ENCODE measurements around the gene BIRC7. TPM values are rescaled to one million over a fixed set of nuclear protein-coding genes. Genes with fewer than 3 reads are reported as not detected.

Gene BIRC7
- total and polyA plus RNA-seq, 2 donors from 2014 or later: 0.30 to 4.0 TPM

DNA sequence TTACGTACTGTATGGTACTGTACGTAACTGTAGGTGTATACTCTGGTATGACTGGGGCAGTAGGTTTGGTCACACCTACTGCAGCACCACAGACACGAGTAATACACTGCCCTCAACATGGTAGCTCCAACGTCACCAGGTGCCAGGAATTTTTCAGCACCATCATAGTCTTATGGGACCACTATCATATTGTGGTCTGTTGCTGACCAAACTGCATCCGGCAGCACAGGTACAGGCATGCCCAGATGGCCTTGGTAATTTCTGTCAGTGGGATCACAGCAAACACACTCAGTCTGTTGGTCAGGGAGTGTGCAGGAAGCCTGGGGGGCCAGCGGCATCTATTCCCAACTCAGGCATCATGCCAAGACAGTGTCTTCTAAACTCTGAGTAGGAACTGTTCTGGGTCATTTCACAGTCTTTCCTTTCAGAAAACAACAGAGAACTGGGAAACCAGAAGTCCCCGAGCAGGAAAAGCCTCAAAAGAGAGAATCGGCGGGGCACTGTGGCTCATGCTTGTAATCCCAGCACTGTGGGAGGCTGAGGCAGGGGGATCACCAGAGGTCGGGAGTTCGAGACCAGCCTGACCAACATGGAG, 25.6 kb upstream of the BIRC7 start:
- Histone ChIP-seq H3K4me1 (ENCODE audit: control insufficient read depth in 2 of 3, insufficient read depth in 2 of 3, low read depth in 1 of 3, low read length in 3 of 3) (peaks cover 0 to 25% (median 4%) of the 10 kb centered on the region in 3 donors), H3K9ac (ENCODE audit: low read length in 3 of 3) (no peak overlapping the region), H3K27ac (ENCODE audit: low read depth in 2 of 2, low read length in 2 of 2) (no peak overlapping the region), H3K9me3 (ENCODE audit: control insufficient read depth in 2 of 3, insufficient read depth in 1 of 3, low read length in 3 of 3) (no peaks in the 10 kb centered on the region), H3K27me3 (ENCODE audit: control insufficient read depth, insufficient read depth, low read length) (no peaks in the 10 kb centered on the region), H3K4me3 (ENCODE audit: low read length in 3 of 3) (no peak overlapping the region), H3K36me3 (ENCODE audit: control insufficient read depth in 2 of 3, insufficient read depth in 3 of 3, low read length in 3 of 3) (peaks cover 11 to 46% (median 29%) of the 10 kb centered on the region in 3 donors)
- TF ChIP-seq CTCF (IDR thresholded peaks at IDR 0.05; ENCODE audit: borderline replicate concordance, extremely low read depth, insufficient read depth): no peak
- FAIRE-seq (no peak), DNase-seq (peak in 1 of 5 donors; percentile 17)
- intact Hi-C loops (cut with DNase I): no loop called here

GRCh38 chr20:63212393-63212730, 23.3 kb upstream of the BIRC7 start:
- Histone ChIP-seq H3K9me3 (ENCODE audit: control insufficient read depth in 2 of 3, insufficient read depth in 1 of 3, low read length in 3 of 3) (no peaks in the 10 kb centered on the region), H3K4me1 (ENCODE audit: control insufficient read depth in 2 of 3, insufficient read depth in 2 of 3, low read depth in 1 of 3, low read length in 3 of 3) (peaks cover 0 to 30% (median 4%) of the 10 kb centered on the region in 3 donors), H3K36me3 (ENCODE audit: control insufficient read depth in 2 of 3, insufficient read depth in 3 of 3, low read length in 3 of 3) (peaks cover 8 to 36% (median 26%) of the 10 kb centered on the region in 3 donors), H3K9ac (ENCODE audit: low read length in 3 of 3) (no peak overlapping the region), H3K27me3 (ENCODE audit: control insufficient read depth, insufficient read depth, low read length) (no peaks in the 10 kb centered on the region), H3K4me3 (ENCODE audit: low read length in 3 of 3) (no peak overlapping the region), H3K27ac (ENCODE audit: low read depth in 2 of 2, low read length in 2 of 2) (no peak overlapping the region)
- intact Hi-C loops (cut with DNase I): no loop called here
- DNase-seq: peak in 1 of 5 donors; percentile 21
- no peak for TF ChIP-seq CTCF (IDR thresholded peaks at IDR 0.05; ENCODE audit: borderline replicate concordance, extremely low read depth, insufficient read depth)
- no peak for FAIRE-seq

GRCh38 chr20:63212792-63213191, 22.9 kb upstream of the BIRC7 start:
- DNase-seq (peak in 1 of 5 donors; percentile 24), FAIRE-seq (no peak)
- Histone ChIP-seq H3K27me3 (ENCODE audit: control insufficient read depth, insufficient read depth, low read length) (no peaks in the 10 kb centered on the region), H3K9me3 (ENCODE audit: control insufficient read depth in 2 of 3, insufficient read depth in 1 of 3, low read length in 3 of 3) (no peaks in the 10 kb centered on the region), H3K4me1 (ENCODE audit: control insufficient read depth in 2 of 3, insufficient read depth in 2 of 3, low read depth in 1 of 3, low read length in 3 of 3) (peaks cover 0 to 30% (median under 1%) of the 10 kb centered on the region in 3 donors), H3K9ac (ENCODE audit: low read length in 3 of 3) (no peak overlapping the region), H3K36me3 (ENCODE audit: control insufficient read depth in 2 of 3, insufficient read depth in 3 of 3, low read length in 3 of 3) (peaks cover 8 to 36% (median 26%) of the 10 kb centered on the region in 3 donors), H3K27ac (ENCODE audit: low read depth in 2 of 2, low read length in 2 of 2) (no peak overlapping the region), H3K4me3 (ENCODE audit: low read length in 3 of 3) (no peak overlapping the region)
- TF ChIP-seq CTCF (IDR thresholded peaks at IDR 0.05; ENCODE audit: borderline replicate concordance, extremely low read depth, insufficient read depth): no peak
- intact Hi-C loops (cut with DNase I): no loop called here

DNA sequence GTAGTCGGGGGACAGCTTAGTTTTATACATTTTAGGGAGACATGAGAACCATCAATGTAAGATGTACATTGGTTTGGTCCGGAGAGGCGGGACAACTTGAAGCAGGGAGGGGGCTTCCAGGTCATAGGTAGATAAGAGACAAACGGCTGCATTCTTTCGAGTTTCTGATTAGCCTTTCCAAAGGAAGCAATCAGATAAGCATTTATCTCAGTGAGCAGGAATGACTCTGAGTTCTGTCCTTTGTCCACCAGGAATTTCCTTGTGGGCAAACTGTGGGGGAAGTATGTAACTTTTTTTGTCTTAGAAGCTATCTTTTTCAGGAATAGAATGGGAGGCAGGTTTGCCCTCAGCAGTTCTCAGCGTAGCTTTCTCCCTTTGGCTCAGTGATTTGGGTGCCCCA, 21.2 kb upstream of the BIRC7 start:
- H3K9ac ChIP-seq (ENCODE audit: low read length in 3 of 3): no peak overlapping the region
- H3K4me1 ChIP-seq (ENCODE audit: control insufficient read depth in 2 of 3, insufficient read depth in 2 of 3, low read depth in 1 of 3, low read length in 3 of 3): peaks cover 0 to 29% (median 0%) of the 10 kb centered on the region in 3 donors
- DNase-seq (no peak), FAIRE-seq (no peak)
- H3K4me3 ChIP-seq (ENCODE audit: low read length in 3 of 3): peak overlapping the region in 1 of 3 donors; percentile 82
- intact Hi-C loops (cut with DNase I): no loop called here
- peaks cover 4 to 25% (median 16%) of the 10 kb centered on the region in 3 donors for H3K36me3 ChIP-seq (ENCODE audit: control insufficient read depth in 2 of 3, insufficient read depth in 3 of 3, low read length in 3 of 3)
- no peaks in the 10 kb centered on the region for H3K27me3 ChIP-seq (ENCODE audit: control insufficient read depth, insufficient read depth, low read length)
- H3K9me3 ChIP-seq (ENCODE audit: control insufficient read depth in 2 of 3, insufficient read depth in 1 of 3, low read length in 3 of 3): no peaks in the 10 kb centered on the region
- H3K27ac ChIP-seq (ENCODE audit: low read depth in 2 of 2, low read length in 2 of 2): no peak overlapping the region
- no peak for TF ChIP-seq CTCF (IDR thresholded peaks at IDR 0.05; ENCODE audit: borderline replicate concordance, extremely low read depth, insufficient read depth)
